Measurements from ENCODE around the gene GPR153. TPM values are rescaled to one million over a fixed set of nuclear protein-coding genes. Genes with fewer than 3 reads are reported as not detected.
A peak's percentile ranks its signal among the peaks of the same experiment; 100 is the strongest.

GPR153 gene
- total RNA-seq, 1 donor from 2014 or later: 8.4 TPM

DNA sequence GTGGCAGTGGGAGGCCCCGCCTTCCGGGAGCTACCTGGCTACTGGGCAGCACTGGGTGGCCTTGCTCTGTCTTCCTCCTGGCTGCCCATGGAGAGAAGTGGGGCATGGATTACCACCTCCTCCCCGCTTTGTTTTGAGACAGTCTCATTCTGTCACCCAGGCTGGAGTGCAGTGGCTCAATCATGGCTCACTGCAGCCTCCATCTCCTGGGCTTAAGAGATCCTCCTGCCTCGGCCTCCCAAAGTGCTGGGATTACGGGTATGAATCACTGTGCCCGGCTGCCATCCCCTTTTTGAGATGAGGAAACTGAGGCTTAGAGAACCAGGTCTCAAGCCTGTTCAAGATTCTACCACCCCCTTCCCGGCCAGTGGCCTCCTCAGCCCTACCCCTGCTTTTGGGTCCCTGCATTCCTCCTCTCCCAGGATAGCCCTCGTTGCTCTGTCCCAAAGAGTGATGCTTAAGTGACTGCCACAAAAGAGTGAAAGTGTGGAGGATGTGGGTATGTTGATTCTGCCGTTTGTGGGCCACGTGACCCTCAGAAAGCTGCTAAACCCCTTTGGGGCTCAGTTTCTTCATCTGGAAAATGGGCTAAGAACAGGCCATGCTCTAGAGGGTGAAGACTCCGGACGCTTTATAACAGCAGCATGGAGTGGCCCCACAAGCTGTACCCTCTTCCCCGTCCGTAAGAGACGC lies 9.1 kb downstream of the GPR153 start:
- Mint-ChIP-seq H3K36me3 (no peaks in the 10 kb centered on the region), H3K9me3 (no peaks in the 10 kb centered on the region), H3K27ac (no peak overlapping the region), H3K27me3 (ENCODE audit: insufficient read depth, low read depth) (peaks cover 24% of the 10 kb centered on the region), H3K4me1 (peaks cover 14% of the 10 kb centered on the region), H3K4me3 (no peak overlapping the region)
- peaks cover 30% of the 10 kb centered on the region for H3F3A ChIP-seq (ENCODE audit: low read depth)
- no peak for DNase-seq (ENCODE audit: low spot score)
- no peak overlapping the region for H3K9ac ChIP-seq
- peaks cover 92% of the 10 kb centered on the region for H4K20me1 ChIP-seq (ENCODE audit: low read depth)
- H3K79me2 ChIP-seq (ENCODE audit: low read depth): no peaks in the 10 kb centered on the region
- no peak overlapping the region for H3K4me2 ChIP-seq
- H3K27ac ChIP-seq: no peak overlapping the region
- H3K9me3 ChIP-seq (ENCODE audit: low read depth): no peaks in the 10 kb centered on the region
- no peak overlapping the region for H2AFZ ChIP-seq (replicated peaks)
- TF ChIP-seq EZH2phosphoT487 (IDR thresholded peaks at IDR 0.05): no peak
- TF ChIP-seq EZH2 (IDR thresholded peaks at IDR 0.05): no peak
- no peak for TF ChIP-seq CTCF (IDR thresholded peaks at IDR 0.05)
- H3K4me1 ChIP-seq: no peaks in the 10 kb centered on the region
- H3K27me3 ChIP-seq: peaks cover 35% of the 10 kb centered on the region
- no peak overlapping the region for H3K4me3 ChIP-seq
- H3K36me3 ChIP-seq: no peaks in the 10 kb centered on the region

DNA sequence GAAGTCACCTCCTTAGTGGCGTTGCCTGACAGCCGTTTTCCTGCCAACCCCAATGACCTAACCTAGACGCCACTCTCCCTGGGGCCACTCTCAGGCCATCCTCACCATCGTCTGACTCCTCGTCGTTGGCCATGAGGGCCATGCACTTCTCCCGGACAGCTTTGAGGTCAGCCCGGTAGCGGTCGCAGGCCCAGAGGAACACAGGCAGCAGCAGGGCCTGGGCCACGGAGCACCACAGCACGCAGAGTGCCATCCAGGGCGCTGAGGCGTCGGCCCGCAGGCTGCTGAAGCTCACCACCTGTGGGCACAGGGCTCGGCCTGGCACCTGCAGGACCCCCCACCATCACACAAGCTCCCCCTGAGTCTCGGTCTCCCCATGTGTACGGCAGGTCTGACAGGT lies 9.7 kb downstream of the GPR153 start:
- H3K4me3 ChIP-seq: no peak overlapping the region
- TF ChIP-seq EZH2 (IDR thresholded peaks at IDR 0.05) (no peak), CTCF (IDR thresholded peaks at IDR 0.05) (no peak), EZH2phosphoT487 (IDR thresholded peaks at IDR 0.05) (no peak)
- no peak overlapping the region for H3K27ac ChIP-seq
- H3K79me2 ChIP-seq (ENCODE audit: low read depth): no peaks in the 10 kb centered on the region
- H3F3A ChIP-seq (ENCODE audit: low read depth): peaks cover 35% of the 10 kb centered on the region
- Mint-ChIP-seq H3K36me3 (no peaks in the 10 kb centered on the region), H3K4me1 (peaks cover 16% of the 10 kb centered on the region), H3K27ac (no peak overlapping the region), H3K4me3 (no peak overlapping the region), H3K9me3 (no peaks in the 10 kb centered on the region), H3K27me3 (ENCODE audit: insufficient read depth, low read depth) (peaks cover 27% of the 10 kb centered on the region)
- H3K4me2 ChIP-seq: no peak overlapping the region
- no peaks in the 10 kb centered on the region for H3K36me3 ChIP-seq
- DNase-seq (ENCODE audit: low spot score): no peak
- no peak overlapping the region for H3K9ac ChIP-seq
- H4K20me1 ChIP-seq (ENCODE audit: low read depth): peaks cover 91% of the 10 kb centered on the region
- H3K9me3 ChIP-seq (ENCODE audit: low read depth): no peaks in the 10 kb centered on the region
- peaks cover 35% of the 10 kb centered on the region for H3K27me3 ChIP-seq
- no peak overlapping the region for H2AFZ ChIP-seq (replicated peaks)
- H3K4me1 ChIP-seq: no peaks in the 10 kb centered on the region

DNA sequence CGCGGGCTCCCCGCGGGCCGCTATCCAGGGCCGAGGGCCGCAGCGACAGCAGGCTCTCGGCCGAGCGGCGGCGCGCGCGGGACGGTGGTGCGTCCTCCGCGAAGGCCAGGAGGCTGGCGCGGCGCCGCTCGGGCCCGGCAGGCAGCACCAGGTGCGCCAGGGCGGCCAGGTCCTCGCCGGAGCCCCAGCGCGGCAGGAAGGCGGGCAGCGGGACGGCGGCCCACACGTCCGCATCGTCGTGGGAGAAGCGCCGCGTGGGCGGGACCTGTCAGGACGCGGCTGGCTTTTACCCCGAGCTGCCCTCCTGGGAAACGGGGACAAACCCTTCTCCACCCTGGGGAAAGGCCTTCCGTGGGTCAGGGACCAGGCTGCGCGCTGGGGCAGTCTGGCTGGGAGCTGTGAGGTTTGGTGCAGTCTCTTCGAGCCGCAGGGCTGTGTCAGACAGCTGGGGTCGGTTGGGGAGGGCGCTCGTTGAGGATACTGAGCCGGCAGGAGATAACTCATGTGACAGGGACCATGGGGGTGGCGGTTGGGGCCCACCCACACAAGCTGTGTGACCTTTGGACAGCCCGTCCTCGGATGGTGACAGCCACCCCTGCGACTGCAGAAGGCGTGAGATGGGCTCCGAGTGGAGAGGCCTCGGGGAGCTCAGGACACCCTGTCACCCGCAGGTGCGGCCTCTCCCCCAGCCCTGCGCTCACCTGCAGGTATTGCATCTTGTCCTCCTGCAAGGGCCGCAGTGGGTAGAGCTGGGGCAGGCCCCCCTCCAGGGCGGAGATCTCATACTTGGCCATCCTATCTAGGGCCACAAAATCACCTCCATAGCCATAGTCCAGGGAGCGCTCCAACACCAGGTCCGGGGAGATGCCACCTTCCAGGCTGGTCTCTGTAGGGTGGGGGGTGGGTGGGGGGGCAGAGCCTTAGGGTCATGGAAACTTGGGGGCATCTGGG lies 10.9 kb downstream of the GPR153 start:
- peaks cover 46% of the 10 kb centered on the region for H3F3A ChIP-seq (ENCODE audit: low read depth)
- Mint-ChIP-seq H3K36me3 (no peaks in the 10 kb centered on the region), H3K4me1 (peaks cover 18% of the 10 kb centered on the region), H3K4me3 (peak overlapping the region; percentile 50), H3K9me3 (no peaks in the 10 kb centered on the region), H3K27me3 (ENCODE audit: insufficient read depth, low read depth) (peaks cover 27% of the 10 kb centered on the region), H3K27ac (no peak overlapping the region)
- H3K9ac ChIP-seq: no peak overlapping the region
- peaks cover 88% of the 10 kb centered on the region for H4K20me1 ChIP-seq (ENCODE audit: low read depth)
- no peak overlapping the region for H3K27ac ChIP-seq
- H3K4me3 ChIP-seq: peak overlapping the region; percentile 29
- H2AFZ ChIP-seq (replicated peaks): no peak overlapping the region
- H3K79me2 ChIP-seq (ENCODE audit: low read depth): peaks cover 3% of the 10 kb centered on the region
- H3K27me3 ChIP-seq: peaks cover 35% of the 10 kb centered on the region
- peaks cover 4% of the 10 kb centered on the region for H3K4me1 ChIP-seq
- peak overlapping the region; percentile 76 for H3K4me2 ChIP-seq
- no peaks in the 10 kb centered on the region for H3K36me3 ChIP-seq
- H3K9me3 ChIP-seq (ENCODE audit: low read depth): no peaks in the 10 kb centered on the region
- DNase-seq (ENCODE audit: low spot score): peak; percentile 74
- TF ChIP-seq CTCF (IDR thresholded peaks at IDR 0.05): no peak
- TF ChIP-seq EZH2phosphoT487 (IDR thresholded peaks at IDR 0.05): no peak
- TF ChIP-seq EZH2 (IDR thresholded peaks at IDR 0.05): peak; percentile 65

All from neural progenitor cell (in vitro differentiated cells).